Endothelial cell of umbilical vein (primary cell): ENCODE data around the gene TPCN2. TPM values are rescaled to one million over a fixed set of nuclear protein-coding genes. Genes with fewer than 3 reads are reported as not detected.

Experiments
- BruUV-seq: library from RNA; stranded (reverse); fragments of 400-500 nt; replicated peaks from 2 replicates; lab custom pipeline; 2021; lab: Mats Ljungman, UMichigan
- CTCF ChIA-PET: fragments of 300-600, 350-600 bp; sonication (Branson Sonifier 250); formaldehyde crosslinking; loops from one replicate; lab custom pipeline; 2021; ENCODE audit warnings: antibody characterized with exemption, inconsistent platforms; lab: Charles Lee
- POLR2A ChIA-PET: fragments of 300-600, 350-600 bp; sonication (Branson Sonifier 250); formaldehyde crosslinking; loops from one replicate; lab custom pipeline; 2021; ENCODE audit warnings: antibody characterized with exemption, inconsistent platforms; lab: Charles Lee
- DNase-seq: peaks from one replicate; pipeline ENCODE4 v3.0.0-alpha.2; 2011; ENCODE audit warnings: low read depth, low spot score
- FAIRE-seq: peaks from 2 replicates; lab custom pipeline; 2011; peaks lifted over from hg19 to GRCh38; lab: Jason Lieb, UNC
- H2AFZ ChIP-seq: 2 replicates; pipeline ENCODE4 v1.6.0; 2012; ENCODE audit warnings: low read depth, low read length, control low read depth, inconsistent platforms
- H3K27ac ChIP-seq: 2 replicates; pipeline ENCODE4 v1.5.1; 2011; ENCODE audit warnings: low read depth, mild to moderate bottlenecking, control low read depth, low read length, moderate library complexity; ENCODE audit not compliant: insufficient read depth
- H3K27me3 ChIP-seq, 2 experiments: 2 replicates each; pipeline versions ENCODE4 v1.6.0 to v1.6.1; 2011; ENCODE audit warnings: low read length in 2 of 2, mixed read lengths in 1 of 2; ENCODE audit not compliant: control insufficient read depth in 2 of 2, insufficient read depth in 2 of 2
- H3K36me3 ChIP-seq, 2 experiments: 2 replicates in 1 of 2; 3 replicates in 1 of 2; pipeline ENCODE4 v1.5.1; 2011; ENCODE audit warnings: low read length in 2 of 2, mild to moderate bottlenecking in 1 of 2, moderate library complexity in 1 of 2; ENCODE audit not compliant: control insufficient read depth in 2 of 2, insufficient read depth in 2 of 2; ENCODE audit errors: extremely low read depth in 1 of 2
- H3K4me1 ChIP-seq: 3 replicates; pipeline ENCODE4 v1.5.1; 2011; ENCODE audit warnings: mild to moderate bottlenecking, low read length; ENCODE audit not compliant: control insufficient read depth, insufficient read depth; ENCODE audit errors: extremely low read depth
- H3K4me2 ChIP-seq: 2 replicates; pipeline ENCODE4 v1.6.1; 2011; ENCODE audit warnings: low read length, control low read depth, mixed read lengths; ENCODE audit not compliant: insufficient read depth
- H3K4me3 ChIP-seq, 3 experiments: fragments of 200-600 bp in 1 of 3; sonication (generic), shearing (Covaris generic) in 1 of 3; replicated peaks in 1 of 3; 2 replicates each; pipeline ENCODE4 v1.5.1; 2011 to 2016; ENCODE audit warnings: control low read depth in 3 of 3, low read length in 3 of 3, mild to moderate bottlenecking in 2 of 3, inconsistent platforms in 1 of 3, low read depth in 1 of 3, moderate library complexity in 1 of 3; ENCODE audit not compliant: insufficient read depth in 1 of 3
- H3K79me2 ChIP-seq: 2 replicates; pipeline ENCODE4 v1.6.0; 2012; ENCODE audit warnings: low read length, inconsistent platforms; ENCODE audit not compliant: control insufficient read depth, insufficient read depth
- H3K9ac ChIP-seq: replicated peaks from 2 replicates; pipeline ENCODE3; 2011; ENCODE audit warnings: low read length, control low read depth; ENCODE audit not compliant: insufficient read depth; ENCODE audit errors: extremely low read depth
- H3K9me1 ChIP-seq: replicated peaks from 3 replicates; pipeline ENCODE4 v1.6.0; 2011; ENCODE audit warnings: mild to moderate bottlenecking, low read length; ENCODE audit not compliant: control insufficient read depth, insufficient read depth; ENCODE audit errors: extremely low read depth
- H3K9me3 ChIP-seq: replicated peaks from 2 replicates; pipeline ENCODE4 v1.5.1; 2012; ENCODE audit warnings: low read length, inconsistent platforms; ENCODE audit not compliant: control insufficient read depth, insufficient read depth
- H4K20me1 ChIP-seq: replicated peaks from 2 replicates; pipeline ENCODE3; 2011; ENCODE audit warnings: mild to moderate bottlenecking, low read length; ENCODE audit not compliant: control insufficient read depth, insufficient read depth; ENCODE audit errors: extremely low read depth
- CTCF ChIP-seq, 2 donors: IDR thresholded peaks; 1 replicate in 1 of 2; 2 replicates in 1 of 2; pipeline ENCODE4 v1.5.1; 2011; ENCODE audit warnings: low read length in 2 of 2, mild to moderate bottlenecking in 2 of 2, moderate library complexity in 2 of 2, control low read depth in 1 of 2, inconsistent platforms in 1 of 2, low read depth in 1 of 2; ENCODE audit not compliant: insufficient read depth in 1 of 2; ENCODE audit errors: extremely low read depth in 1 of 2
- EZH2 ChIP-seq: IDR thresholded peaks from 2 replicates; pipeline ENCODE4 v1.6.1; 2012; ENCODE audit warnings: borderline replicate concordance, low read depth, mild to moderate bottlenecking, moderate library complexity, low read length, inconsistent platforms; ENCODE audit not compliant: severe bottlenecking
- FOS ChIP-seq: IDR thresholded peaks from 2 replicates; pipeline ENCODE4 v1.6.1; 2011; ENCODE audit warnings: mild to moderate bottlenecking, low read length, moderate library complexity, borderline replicate concordance; ENCODE audit not compliant: insufficient read depth
- GATA2 ChIP-seq: IDR thresholded peaks from 2 replicates; pipeline ENCODE4 v1.7.0; 2011; ENCODE audit warnings: low read depth, mild to moderate bottlenecking, moderate library complexity, mixed read lengths, low read length; ENCODE audit not compliant: insufficient read length, insufficient read depth
- JUN ChIP-seq: IDR thresholded peaks from 2 replicates; pipeline ENCODE4 v1.6.1; 2011; ENCODE audit warnings: borderline replicate concordance, low read depth; ENCODE audit not compliant: insufficient read length, insufficient read depth
- MAX ChIP-seq: IDR thresholded peaks from 2 replicates; pipeline ENCODE4 v1.6.1; 2011; ENCODE audit not compliant: insufficient read depth, insufficient read length
- MYC ChIP-seq: IDR thresholded peaks from one replicate; pipeline ENCODE4 v1.6.1; 2011; ENCODE audit warnings: mild to moderate bottlenecking, low read depth, low read length
- POLR2A ChIP-seq: IDR thresholded peaks from 2 replicates; pipeline ENCODE4 v1.6.1; 2012; ENCODE audit warnings: low read depth, mild to moderate bottlenecking, control low read depth, low read length
- POLR2AphosphoS5 ChIP-seq: IDR thresholded peaks from 2 replicates; pipeline ENCODE4 v1.6.1; 2012; ENCODE audit warnings: low read depth, mild to moderate bottlenecking, control low read depth, low read length, moderate library complexity; ENCODE audit not compliant: insufficient read depth
- dilution Hi-C: fragments of 300-500 bp; cut with MboI; formaldehyde crosslinking; loops from one replicate; pipeline ENCODE4 v1.15.0; 2019; ENCODE audit warnings: low sequenced_read_pairs; ENCODE audit not compliant: extremely low pct_ligation_motif_present
- intact Hi-C: fragments of 100-400 bp; cut with micrococcal nuclease; formaldehyde crosslinking; loops from one replicate; pipeline ENCODE4 v1.10.0; 2022
- polyA plus RNA-seq, 4 experiments: library from polyadenylated mRNA; depleted of rRNA in 3 of 4; stranded (reverse) in 3 of 4; unstranded in 1 of 4; fragments of >200 nt; gene quantifications; 2 replicates each; pipeline versions ENCODE4 v1.2.1 to v1.2.3, GENCODE V29; 2011 to 2012; ENCODE audit warnings: missing spikeins in 1 of 4
- total RNA-seq: library from RNA; stranded (reverse); gene quantifications from 2 replicates; pipeline ENCODE4 v1.2.3, GENCODE V29; 2021

TPCN2 gene
- total and polyA plus RNA-seq, 2 donors (not counting 3 experiments of a cell fraction or from before 2014, with no cell fraction given), result 10.3 to 13.4 TPM

- no TSS peak for BruUV-seq
- no peaks in the 10 kb centered on the region for H3K9me3 ChIP-seq
- H3K27ac ChIP-seq, result no peak overlapping the region
- dilution Hi-C loops (loop anchor here (25.0 kb wide), 1 partner anchor 540 kb away; no protein-coding TSS in a partner anchor), intact Hi-C loops (loop anchor here (2.0 to 10.0 kb wide), 2 partner anchors 143 to 519 kb away; partner anchors contain the start of gene CCND1)
- peak overlapping the region; percentile 66 for H3K4me2 ChIP-seq
- H4K20me1 ChIP-seq, result no peaks in the 10 kb centered on the region
- H3K36me3 ChIP-seq, result no peaks in the 10 kb centered on the region
- H3K79me2 ChIP-seq, result no peaks in the 10 kb centered on the region
- no peak for FAIRE-seq
- POLR2A ChIA-PET, result no interaction called here
- no peak for DNase-seq
- H3K9ac ChIP-seq, result no peak overlapping the region
- H3K27me3 ChIP-seq, result no peaks in the 10 kb centered on the region
- no peaks in the 10 kb centered on the region for H3K9me1 ChIP-seq
- TF ChIP-seq POLR2AphosphoS5 (no peak), CTCF (IDR thresholded peaks at IDR 0.05; ENCODE audit: extremely low read depth in 1 of 2, insufficient read depth in 1 of 2, low read depth in 1 of 2, low read length in 2 of 2) (no peak), MYC (no peak), FOS (no peak), GATA2 (no peak), MAX (no peak), POLR2A (no peak), EZH2 (no peak), JUN (no peak)
- no peak overlapping the region for H3K4me3 ChIP-seq
- peaks cover 18% of the 10 kb centered on the region for H3K4me1 ChIP-seq
- H2AFZ ChIP-seq, result no peak overlapping the region
- CTCF ChIA-PET, result interaction anchor here (1.0 to 1.7 kb wide), 4 partner anchors 9 to 44 kb away, joined by 3 to 7 read pairs (median 4); no protein-coding TSS in a partner anchor
Observed at GRCh38 chr11:69122326-69122629, 73.5 kb downstream of the TPCN2 start.
